HG03521 (cell line): ENCODE data around the gene PLCB4.
"Not testable (repeated sequence)": the region's sequence is repeated elsewhere in the genome, so short reads cannot be mapped to it uniquely, and the experiment has no call there.

Experiments used
- ATAC-seq: cut with Tn5 transposase; IDR thresholded peaks from one replicate; pipeline ENCODE4 v1.9.1; 2021; ENCODE audit warnings: mild to moderate bottlenecking, moderate library complexity; ENCODE audit not compliant: unreplicated experiment

PLCB4 gene

GRCh38 chr20:9068841-9069663 is at the start of gene PLCB4:
PLCB4 (plus strand) TSS chr20:9069087; CDS start chr20:9307815, 238,728 bp downstream.
- no peak for ATAC-seq

GRCh38 chr20:9019833-9020232 is 49.1 kb upstream of the PLCB4 start:
- ATAC-seq = peak; percentile 50

DNA sequence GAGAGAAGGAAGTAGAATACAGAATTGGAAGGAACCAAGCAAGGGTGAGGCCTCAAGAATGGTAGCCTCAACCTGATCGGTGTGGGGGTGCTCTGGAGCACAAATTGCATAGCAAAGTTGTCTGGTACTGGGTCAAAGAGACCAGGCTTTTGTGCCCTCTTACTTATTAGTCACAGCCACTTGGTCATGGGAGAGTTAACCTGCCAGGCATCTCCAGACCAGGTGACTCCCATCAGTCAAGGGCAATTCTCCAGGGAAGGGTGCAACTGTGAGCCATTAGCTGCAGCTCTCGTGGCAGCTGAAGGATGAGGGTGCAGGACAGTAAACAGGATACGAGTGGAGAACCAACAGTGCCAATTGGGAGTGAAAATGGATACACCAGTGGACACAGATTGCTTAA is 47.7 kb upstream of the PLCB4 start:
- no peak for ATAC-seq

GRCh38 chr20:9021699-9022098 is 47.2 kb upstream of the PLCB4 start:
- no peak for ATAC-seq

- no peak for ATAC-seq
Observed at GRCh38 chr20:9022376-9022775, 46.5 kb upstream of the PLCB4 start.

DNA sequence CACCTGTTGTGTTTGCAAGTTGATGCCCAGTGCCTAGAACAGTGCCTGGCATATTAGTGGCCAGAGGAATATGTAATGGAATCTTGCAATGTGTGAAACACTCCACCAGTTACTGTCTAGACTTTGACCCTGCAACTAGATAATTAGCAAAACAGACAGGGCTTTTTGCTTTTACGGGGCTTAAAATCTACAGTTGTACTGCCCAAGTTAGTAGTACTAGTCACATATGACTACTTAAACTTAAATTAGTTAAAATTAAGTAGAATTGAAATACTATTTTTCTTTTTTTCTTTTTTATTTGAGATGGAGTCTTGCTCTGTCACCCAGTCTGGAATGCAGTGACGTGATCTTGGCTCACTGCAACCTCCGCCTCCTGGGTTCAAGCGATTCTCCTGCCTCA is 44.3 kb upstream of the PLCB4 start:
- no peak for ATAC-seq

DNA sequence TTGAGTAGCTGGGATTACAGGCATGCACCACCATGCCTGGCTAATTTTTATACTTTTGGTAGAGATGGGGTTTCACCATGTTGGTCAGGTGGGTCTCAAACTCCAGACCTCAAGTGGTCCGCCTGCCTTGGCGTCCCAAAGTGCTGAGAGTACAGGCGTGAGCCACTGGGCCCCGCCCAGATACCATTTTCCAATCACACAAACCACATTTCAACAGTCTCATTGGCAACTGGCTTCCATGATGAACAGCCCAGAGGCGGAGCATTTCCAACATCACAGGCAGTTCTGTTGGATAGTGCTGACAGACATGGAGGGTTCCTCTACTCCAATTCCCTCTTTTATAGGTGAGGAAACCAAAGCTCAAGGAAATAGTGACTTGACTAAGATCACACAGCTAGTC is 43.9 kb upstream of the PLCB4 start:
- ATAC-seq = no peak

GRCh38 chr20:9025643-9026042 is 43.2 kb upstream of the PLCB4 start:
- ATAC-seq = no peak

DNA sequence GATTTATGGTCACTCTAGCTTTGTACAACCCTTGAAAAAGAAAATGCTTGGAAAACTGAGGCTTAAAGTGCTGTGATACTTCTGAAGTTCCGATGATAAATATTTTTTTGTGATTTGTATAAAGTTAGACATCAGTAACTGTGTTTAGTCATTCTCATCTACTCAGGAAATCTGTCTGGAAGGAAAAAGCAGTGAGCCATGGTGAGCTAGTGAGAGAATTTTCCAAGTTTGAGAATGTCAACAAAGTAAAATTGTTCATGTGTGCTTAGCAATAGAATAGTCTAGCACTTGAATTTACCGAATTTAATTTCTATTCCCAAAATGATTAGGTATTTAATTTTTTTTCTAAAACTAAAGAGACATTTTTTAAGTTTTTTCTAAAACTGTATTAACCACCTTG is 41.3 kb upstream of the PLCB4 start:
- ATAC-seq = no peak

DNA sequence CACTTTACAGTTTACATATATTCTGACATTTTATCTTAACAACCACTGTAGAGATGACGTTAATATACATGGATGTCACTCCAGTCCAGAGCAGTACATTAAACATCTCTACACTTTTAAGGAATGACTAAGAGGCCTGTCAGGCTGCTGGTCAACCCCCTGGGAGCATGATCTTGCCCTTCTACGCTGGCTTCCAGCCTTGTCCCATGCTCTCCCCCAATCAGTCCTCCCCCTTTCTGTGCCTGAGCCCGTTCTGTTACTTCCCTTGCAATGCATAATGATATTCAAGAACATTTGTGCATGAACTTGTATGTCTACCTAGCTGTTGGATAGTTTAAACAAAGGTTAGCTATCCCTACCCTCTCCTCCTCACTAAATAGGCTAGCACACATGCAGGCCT is 40.5 kb upstream of the PLCB4 start:
- ATAC-seq = no peak

DNA sequence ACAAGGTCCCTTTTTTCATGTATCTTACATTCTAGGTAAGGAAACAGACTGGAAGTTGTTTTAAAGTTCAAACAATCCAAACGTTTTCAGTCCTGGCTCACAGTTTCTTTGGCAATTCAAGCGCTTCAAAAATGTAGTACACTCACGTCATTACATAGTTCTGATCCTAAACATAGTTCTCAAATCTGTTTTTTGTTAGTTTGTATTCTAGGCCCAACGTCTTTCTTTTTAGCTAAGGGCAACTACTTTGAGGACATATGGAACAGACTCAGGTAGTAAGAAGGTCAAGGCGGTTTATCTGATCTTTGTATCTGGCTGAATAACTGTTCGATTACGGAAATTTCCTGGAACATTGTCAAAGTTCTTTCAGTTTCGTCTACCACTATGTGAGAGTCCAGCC is 36.9 kb upstream of the PLCB4 start:
- ATAC-seq = no peak

GRCh38 chr20:9032758-9033157 is 36.1 kb upstream of the PLCB4 start:
- ATAC-seq = no peak

DNA sequence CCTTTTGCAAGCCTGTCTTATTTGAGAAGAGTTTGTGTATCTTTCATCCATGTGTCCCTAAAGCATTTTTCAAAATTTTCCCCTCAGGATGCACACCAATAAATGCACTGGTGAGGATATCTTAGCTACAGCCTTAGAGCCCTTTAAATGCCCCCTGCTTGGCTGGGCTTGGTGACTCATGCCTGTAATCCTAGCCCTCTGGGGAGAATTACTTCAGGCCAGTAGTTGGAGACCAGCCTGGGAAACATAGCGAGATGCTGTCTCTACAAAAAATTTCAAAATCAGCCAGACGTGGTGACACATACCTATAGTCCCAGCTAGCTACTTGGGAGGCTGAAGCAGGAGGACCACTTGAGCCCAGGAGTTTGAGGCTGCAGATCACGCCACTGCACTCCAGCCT is 33.8 kb upstream of the PLCB4 start:
- no peak for ATAC-seq

GRCh38 chr20:9036593-9036992 is 32.3 kb upstream of the PLCB4 start:
- ATAC-seq = no peak

- ATAC-seq = no peak
Observed at GRCh38 chr20:9038791-9039535, 29.9 kb upstream of the PLCB4 start.

- ATAC-seq = no peak
Observed at GRCh38 chr20:9040863-9041524, 27.9 kb upstream of the PLCB4 start.

DNA sequence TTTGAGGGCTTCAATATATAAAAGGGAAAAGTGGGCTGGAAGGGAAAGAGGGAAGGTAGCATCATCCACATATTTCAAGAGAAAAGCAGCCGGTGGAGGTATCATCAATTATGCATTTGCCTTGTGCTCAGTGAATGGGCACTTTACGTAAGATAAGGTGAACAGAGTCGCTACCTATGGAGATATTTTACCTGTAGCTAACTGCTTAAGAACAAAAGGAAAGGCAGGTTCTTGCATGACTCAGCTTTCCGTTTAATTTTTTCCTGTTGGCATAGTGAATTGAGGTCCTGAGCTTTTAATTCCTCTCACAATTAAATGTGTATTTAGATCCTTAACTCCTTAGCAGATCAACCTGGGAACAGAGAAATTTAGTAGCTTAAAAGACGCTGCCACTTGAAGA is 25.5 kb upstream of the PLCB4 start:
- no peak for ATAC-seq

DNA sequence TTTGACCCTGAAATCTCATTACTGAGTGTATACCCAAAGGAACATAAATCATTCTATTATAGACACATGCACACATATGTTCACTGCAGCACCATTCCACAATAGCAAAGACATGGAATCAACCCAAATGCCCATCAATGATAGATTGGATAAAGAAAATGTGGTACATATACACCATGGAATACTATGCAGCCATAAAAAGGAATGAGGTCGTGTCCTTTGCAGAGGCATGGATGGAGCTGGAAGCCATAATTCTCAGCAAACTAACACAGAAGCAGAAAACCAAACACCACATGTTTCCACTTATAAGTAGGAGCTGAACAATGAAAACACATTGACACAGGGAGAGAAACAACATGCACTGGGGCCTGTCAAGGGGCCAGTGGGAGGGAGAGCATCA is 21.0 kb upstream of the PLCB4 start:
- ATAC-seq = not testable (repeated sequence)

DNA sequence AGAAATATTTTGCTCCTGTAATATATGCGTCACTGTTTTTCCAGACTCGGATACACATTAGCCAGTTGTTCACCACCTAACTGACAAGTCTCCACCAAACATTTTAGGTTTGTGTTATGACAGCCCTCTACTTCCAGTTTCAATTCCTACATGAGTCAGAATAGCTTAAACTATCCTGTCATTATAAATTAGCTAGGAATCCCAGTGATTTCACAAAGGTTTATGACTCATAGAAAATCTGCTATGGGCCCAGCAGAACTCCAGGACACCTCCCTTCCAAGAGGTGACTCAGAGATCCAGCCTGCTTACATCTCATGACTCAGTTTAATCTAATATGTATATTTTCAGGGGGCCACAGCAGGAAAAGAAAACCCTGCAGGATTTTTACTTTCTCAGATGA is 17.4 kb upstream of the PLCB4 start:
- ATAC-seq = no peak

DNA sequence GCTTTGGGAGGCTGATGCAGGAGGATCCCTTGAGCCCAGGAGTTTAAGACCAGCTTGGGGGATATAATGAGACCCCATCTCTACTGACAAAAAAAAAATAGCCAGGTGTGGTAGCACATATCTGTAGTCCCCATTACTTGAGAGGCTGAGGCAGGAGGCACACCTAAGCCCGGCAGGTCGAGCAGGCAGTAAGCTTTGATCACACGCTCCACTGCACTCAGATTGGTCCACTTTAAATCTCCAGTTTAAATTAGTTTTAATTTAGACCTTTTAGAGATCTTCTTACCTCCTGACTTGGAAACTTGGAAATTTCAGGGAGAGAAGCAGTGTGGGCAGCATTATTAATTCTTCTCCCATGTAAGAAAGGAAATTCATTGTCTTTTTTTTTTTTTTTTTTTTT is 16.8 kb upstream of the PLCB4 start:
- no peak for ATAC-seq

- no peak for ATAC-seq
Observed at GRCh38 chr20:9053108-9053507, 15.8 kb upstream of the PLCB4 start.

DNA sequence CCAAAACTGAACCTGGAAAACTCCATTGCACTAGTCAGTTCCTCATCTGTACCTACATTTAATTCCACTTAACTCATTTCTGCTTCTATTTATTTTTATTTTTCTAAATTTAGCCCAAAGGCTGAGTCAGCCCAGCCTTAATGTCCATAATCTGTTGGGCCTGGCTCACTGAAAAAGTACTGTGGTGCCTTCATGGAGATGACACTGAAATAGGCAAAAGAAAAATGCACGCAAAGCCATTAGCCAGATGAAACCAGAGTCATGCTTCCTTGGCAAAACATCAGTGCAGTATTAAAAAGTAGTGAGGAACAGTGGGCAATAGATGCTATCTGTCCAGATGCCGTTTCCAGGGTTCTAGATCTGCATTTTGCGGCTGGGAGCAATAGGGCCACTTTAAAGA is 14.7 kb upstream of the PLCB4 start:
- no peak for ATAC-seq
